HEK293 (cell line): ENCODE measurements around the gene ERN2.
A peak's percentile ranks its signal among the peaks of the same experiment; 100 is the strongest.

Experiments used
- HOXD13 ChIP-seq: sonication (generic); formaldehyde crosslinking; IDR thresholded peaks from 2 replicates; pipeline ENCODE4 v1.8.0; 2022; ENCODE audit warnings: missing genetic modification reagents, borderline replicate concordance
- IKZF3 ChIP-seq: fragments of 450-650 bp; IDR thresholded peaks from 2 replicates; pipeline ENCODE4 v1.5.0; 2018; ENCODE audit warnings: missing biosample characterization, mild to moderate bottlenecking, missing genetic modification characterization, moderate library complexity
- ZNF140 ChIP-seq: fragments of 450-650 bp; formaldehyde crosslinking; IDR thresholded peaks from 2 replicates; pipeline ENCODE4 v1.5.1; 2016; ENCODE audit warnings: missing biosample characterization, missing genetic modification characterization
- ZNF211 ChIP-seq: fragments of 450-650 bp; formaldehyde crosslinking; IDR thresholded peaks from 2 replicates; pipeline ENCODE4 v1.5.1; 2016; ENCODE audit warnings: low read depth, missing biosample characterization, missing genetic modification characterization
- ZNF350 ChIP-seq: fragments of 450-650 bp; formaldehyde crosslinking; IDR thresholded peaks from 2 replicates; pipeline ENCODE4 v1.5.0; 2017; ENCODE audit warnings: missing biosample characterization, mild to moderate bottlenecking, missing genetic modification characterization
- ZNF354C ChIP-seq: fragments of 450-650 bp; formaldehyde crosslinking; IDR thresholded peaks from 2 replicates; pipeline ENCODE4 v1.5.1; 2016; ENCODE audit warnings: missing biosample characterization, missing genetic modification characterization, low read depth, borderline replicate concordance
- ZNF501 ChIP-seq: fragments of 450-650 bp; formaldehyde crosslinking; IDR thresholded peaks from 2 replicates; pipeline ENCODE4 v1.5.1; 2016; ENCODE audit warnings: missing biosample characterization, missing genetic modification characterization
- ZNF623 ChIP-seq: fragments of 450-650 bp; formaldehyde crosslinking; IDR thresholded peaks from 2 replicates; pipeline ENCODE4 v1.5.1; 2016; ENCODE audit warnings: missing biosample characterization, missing genetic modification characterization
- ZNF776 ChIP-seq: fragments of 450-650 bp; formaldehyde crosslinking; IDR thresholded peaks from 2 replicates; pipeline ENCODE4 v1.5.0; 2017; ENCODE audit warnings: missing biosample characterization, missing genetic modification characterization, borderline replicate concordance
- ZNF785 ChIP-seq: fragments of 450-650 bp; formaldehyde crosslinking; IDR thresholded peaks from 2 replicates; pipeline ENCODE4 v1.5.1; 2016; ENCODE audit warnings: missing biosample characterization, missing genetic modification characterization
- ZXDB ChIP-seq: fragments of 450-650 bp; formaldehyde crosslinking; IDR thresholded peaks from 2 replicates; pipeline ENCODE4 v1.5.1; 2016; ENCODE audit warnings: missing biosample characterization, missing genetic modification characterization
- TF ChIP-seq, protein P1 (sequence below): fragments of 450-650 bp; formaldehyde crosslinking; IDR thresholded peaks from 2 replicates; pipeline ENCODE4 v1.5.1; 2016; ENCODE audit warnings: missing biosample characterization, missing genetic modification characterization
- TF ChIP-seq, protein P2 (sequence below): fragments of 450-650 bp; formaldehyde crosslinking; IDR thresholded peaks from 2 replicates; pipeline ENCODE4 v1.5.1; 2016; ENCODE audit warnings: missing biosample characterization, missing genetic modification characterization, low read depth
- TF ChIP-seq, protein P3 (sequence below): fragments of 450-650 bp; formaldehyde crosslinking; IDR thresholded peaks from 2 replicates; pipeline ENCODE4 v1.5.1; 2016; ENCODE audit warnings: missing biosample characterization, missing genetic modification characterization

DNA sequence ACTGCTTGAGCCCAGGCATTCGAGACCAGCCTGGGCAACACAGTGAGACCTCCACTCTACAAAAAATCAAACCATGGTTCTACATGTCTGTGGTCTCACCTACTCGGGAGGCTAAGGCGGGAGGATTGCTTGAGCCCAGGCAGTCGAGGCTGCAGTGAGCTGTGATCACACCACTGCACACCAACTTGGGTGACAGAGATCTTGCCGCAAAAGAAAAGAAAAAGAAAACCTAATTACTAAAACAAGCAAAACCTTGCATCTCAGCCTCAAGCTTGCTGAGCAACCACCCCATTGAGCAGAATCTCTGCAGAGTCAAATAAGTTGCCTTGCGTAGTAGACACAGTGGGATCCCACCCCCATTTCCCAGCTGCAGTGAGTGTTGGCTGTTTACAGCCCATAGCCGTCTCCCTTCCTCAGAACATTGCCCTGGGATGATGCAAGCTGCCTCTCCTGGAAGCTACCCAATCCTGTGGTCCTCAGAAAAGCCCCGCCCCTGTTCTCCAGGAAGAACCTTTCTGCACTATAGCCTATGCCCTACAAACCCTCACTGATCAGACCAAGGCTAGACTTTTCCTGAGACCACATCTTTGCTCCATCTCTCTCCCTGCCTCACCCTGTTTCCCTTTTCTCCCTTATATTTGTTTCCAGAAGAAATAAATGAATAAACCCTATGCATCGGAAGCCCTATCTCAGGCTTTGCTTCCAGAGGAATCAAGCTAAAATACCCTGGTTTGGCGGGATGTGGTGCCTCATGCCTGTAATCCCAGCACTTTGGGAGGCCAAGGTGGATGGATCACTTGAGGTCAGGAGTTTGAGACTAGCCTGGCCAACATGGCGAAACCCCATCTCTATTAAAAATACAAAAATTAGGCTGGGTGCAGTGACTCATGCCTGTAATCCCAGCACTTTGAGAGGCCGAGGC is 16.7 kb upstream of the ERN2 start:
- TF ChIP-seq, protein P1, sequence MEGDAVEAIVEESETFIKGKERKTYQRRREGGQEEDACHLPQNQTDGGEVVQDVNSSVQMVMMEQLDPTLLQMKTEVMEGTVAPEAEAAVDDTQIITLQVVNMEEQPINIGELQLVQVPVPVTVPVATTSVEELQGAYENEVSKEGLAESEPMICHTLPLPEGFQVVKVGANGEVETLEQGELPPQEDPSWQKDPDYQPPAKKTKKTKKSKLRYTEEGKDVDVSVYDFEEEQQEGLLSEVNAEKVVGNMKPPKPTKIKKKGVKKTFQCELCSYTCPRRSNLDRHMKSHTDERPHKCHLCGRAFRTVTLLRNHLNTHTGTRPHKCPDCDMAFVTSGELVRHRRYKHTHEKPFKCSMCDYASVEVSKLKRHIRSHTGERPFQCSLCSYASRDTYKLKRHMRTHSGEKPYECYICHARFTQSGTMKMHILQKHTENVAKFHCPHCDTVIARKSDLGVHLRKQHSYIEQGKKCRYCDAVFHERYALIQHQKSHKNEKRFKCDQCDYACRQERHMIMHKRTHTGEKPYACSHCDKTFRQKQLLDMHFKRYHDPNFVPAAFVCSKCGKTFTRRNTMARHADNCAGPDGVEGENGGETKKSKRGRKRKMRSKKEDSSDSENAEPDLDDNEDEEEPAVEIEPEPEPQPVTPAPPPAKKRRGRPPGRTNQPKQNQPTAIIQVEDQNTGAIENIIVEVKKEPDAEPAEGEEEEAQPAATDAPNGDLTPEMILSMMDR (tag by site-specific recombination), result no peak
- TF ChIP-seq IKZF3 (tag by site-specific recombination), result no peak
- TF ChIP-seq ZNF140 (tag by site-specific recombination), result no peak
- no peak for TF ChIP-seq ZNF354C (tag by site-specific recombination)
- no peak for TF ChIP-seq ZNF501
- TF ChIP-seq ZNF785 (tag by site-specific recombination), result no peak
- TF ChIP-seq ZNF776 (tag by site-specific recombination), result no peak
- TF ChIP-seq ZNF623 (tag by site-specific recombination), result no peak
- no peak for TF ChIP-seq HOXD13 (CRISPR knock-in tag)
- no peak for TF ChIP-seq ZXDB (tag by site-specific recombination)
- TF ChIP-seq, protein P2, sequence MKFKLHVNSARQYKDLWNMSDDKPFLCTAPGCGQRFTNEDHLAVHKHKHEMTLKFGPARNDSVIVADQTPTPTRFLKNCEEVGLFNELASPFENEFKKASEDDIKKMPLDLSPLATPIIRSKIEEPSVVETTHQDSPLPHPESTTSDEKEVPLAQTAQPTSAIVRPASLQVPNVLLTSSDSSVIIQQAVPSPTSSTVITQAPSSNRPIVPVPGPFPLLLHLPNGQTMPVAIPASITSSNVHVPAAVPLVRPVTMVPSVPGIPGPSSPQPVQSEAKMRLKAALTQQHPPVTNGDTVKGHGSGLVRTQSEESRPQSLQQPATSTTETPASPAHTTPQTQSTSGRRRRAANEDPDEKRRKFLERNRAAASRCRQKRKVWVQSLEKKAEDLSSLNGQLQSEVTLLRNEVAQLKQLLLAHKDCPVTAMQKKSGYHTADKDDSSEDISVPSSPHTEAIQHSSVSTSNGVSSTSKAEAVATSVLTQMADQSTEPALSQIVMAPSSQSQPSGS (tag by site-specific recombination), result no peak
- TF ChIP-seq, protein P3, sequence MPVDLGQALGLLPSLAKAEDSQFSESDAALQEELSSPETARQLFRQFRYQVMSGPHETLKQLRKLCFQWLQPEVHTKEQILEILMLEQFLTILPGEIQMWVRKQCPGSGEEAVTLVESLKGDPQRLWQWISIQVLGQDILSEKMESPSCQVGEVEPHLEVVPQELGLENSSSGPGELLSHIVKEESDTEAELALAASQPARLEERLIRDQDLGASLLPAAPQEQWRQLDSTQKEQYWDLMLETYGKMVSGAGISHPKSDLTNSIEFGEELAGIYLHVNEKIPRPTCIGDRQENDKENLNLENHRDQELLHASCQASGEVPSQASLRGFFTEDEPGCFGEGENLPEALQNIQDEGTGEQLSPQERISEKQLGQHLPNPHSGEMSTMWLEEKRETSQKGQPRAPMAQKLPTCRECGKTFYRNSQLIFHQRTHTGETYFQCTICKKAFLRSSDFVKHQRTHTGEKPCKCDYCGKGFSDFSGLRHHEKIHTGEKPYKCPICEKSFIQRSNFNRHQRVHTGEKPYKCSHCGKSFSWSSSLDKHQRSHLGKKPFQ (tag by site-specific recombination), result peak; percentile 83
- TF ChIP-seq ZNF211, result no peak
- no peak for TF ChIP-seq ZNF350 (tag by site-specific recombination)
